Tibial artery (tissue), 4 donors: ENCODE results near the gene GBP6.
"Not testable (repeated sequence)": the region's sequence is repeated elsewhere in the genome, so short reads cannot be mapped to it uniquely, and the experiment has no call there.

ENCODE experiments used
- DNase-seq, 2 donors: peaks; one replicate each; pipeline ENCODE4 v3.0.0-alpha.2; 2019
- H3K27ac ChIP-seq, 2 donors: fragments of 200-600 bp; sonication (generic) in 1 of 2; 1 replicate in 1 of 2; 2 replicates in 1 of 2; pipeline ENCODE4 v1.5.1; 2018 to 2019; ENCODE audit warnings: mild to moderate bottlenecking in 1 of 2
- H3K27me3 ChIP-seq, 2 donors: fragments of 200-600 bp; sonication (generic) in 1 of 2; one replicate each; pipeline versions ENCODE4 v1.5.1 to v1.6.0; 2016 to 2019
- H3K36me3 ChIP-seq, 3 donors: fragments of 200-600 bp; sonication (generic) in 2 of 3; one replicate each; pipeline ENCODE4 v1.5.1; 2016 to 2019; ENCODE audit warnings: mild to moderate bottlenecking in 2 of 3
- H3K4me1 ChIP-seq, 4 donors: fragments of 200-600 bp; sonication (generic) in 2 of 4; 1 replicate in 3 of 4; 2 replicates in 1 of 4; pipeline ENCODE4 v1.5.1; 2016 to 2019
- H3K4me3 ChIP-seq, 2 donors: fragments of 200-600 bp; sonication (generic) in 1 of 2; 1 replicate in 1 of 2; 2 replicates in 1 of 2; pipeline ENCODE4 v1.5.1; 2018 to 2019; ENCODE audit warnings: mild to moderate bottlenecking in 2 of 2
- H3K9me3 ChIP-seq, 3 donors: fragments of 200-600 bp; sonication (generic) in 1 of 3; one replicate each; pipeline ENCODE4 v1.5.1; 2016 to 2019
- intact Hi-C: fragments of 100-400 bp; cut with DNase I; formaldehyde crosslinking; loops from one replicate; pipeline ENCODE4 v1.15.0; 2023; ENCODE audit warnings: low total_unique reads
- TF ChIP-seq, protein P1 (sequence below), 2 experiments: fragments of 200-600 bp in 1 of 2; fragments of 450-650 bp in 1 of 2; IDR thresholded peaks; one replicate each; pipeline ENCODE4 v1.5.1; 2017 to 2019; ENCODE audit warnings: antibody characterized with exemption in 2 of 2, mild to moderate bottlenecking in 1 of 2, moderate library complexity in 1 of 2

GBP6 gene

GRCh38 chr1:89394851-89395250 lies 31.0 kb downstream of the GBP6 start:
- Histone ChIP-seq H3K9me3 (no peaks in the 10 kb centered on the region), H3K4me1 (no peaks in the 10 kb centered on the region), H3K4me3 (no peak overlapping the region), H3K27ac (no peak overlapping the region), H3K36me3 (no peaks in the 10 kb centered on the region), H3K27me3 (no peaks in the 10 kb centered on the region)
- DNase-seq: no peak
- intact Hi-C loops: no loop called here
- TF ChIP-seq, protein P1, sequence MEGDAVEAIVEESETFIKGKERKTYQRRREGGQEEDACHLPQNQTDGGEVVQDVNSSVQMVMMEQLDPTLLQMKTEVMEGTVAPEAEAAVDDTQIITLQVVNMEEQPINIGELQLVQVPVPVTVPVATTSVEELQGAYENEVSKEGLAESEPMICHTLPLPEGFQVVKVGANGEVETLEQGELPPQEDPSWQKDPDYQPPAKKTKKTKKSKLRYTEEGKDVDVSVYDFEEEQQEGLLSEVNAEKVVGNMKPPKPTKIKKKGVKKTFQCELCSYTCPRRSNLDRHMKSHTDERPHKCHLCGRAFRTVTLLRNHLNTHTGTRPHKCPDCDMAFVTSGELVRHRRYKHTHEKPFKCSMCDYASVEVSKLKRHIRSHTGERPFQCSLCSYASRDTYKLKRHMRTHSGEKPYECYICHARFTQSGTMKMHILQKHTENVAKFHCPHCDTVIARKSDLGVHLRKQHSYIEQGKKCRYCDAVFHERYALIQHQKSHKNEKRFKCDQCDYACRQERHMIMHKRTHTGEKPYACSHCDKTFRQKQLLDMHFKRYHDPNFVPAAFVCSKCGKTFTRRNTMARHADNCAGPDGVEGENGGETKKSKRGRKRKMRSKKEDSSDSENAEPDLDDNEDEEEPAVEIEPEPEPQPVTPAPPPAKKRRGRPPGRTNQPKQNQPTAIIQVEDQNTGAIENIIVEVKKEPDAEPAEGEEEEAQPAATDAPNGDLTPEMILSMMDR (IDR thresholded peaks at IDR 0.05): no peak

GRCh38 chr1:89396902-89397301 lies 33.0 kb downstream of the GBP6 start:
- H3K27ac ChIP-seq: no peak overlapping the region
- no peak overlapping the region for H3K4me3 ChIP-seq
- H3K27me3 ChIP-seq: no peaks in the 10 kb centered on the region
- no peaks in the 10 kb centered on the region for H3K36me3 ChIP-seq
- intact Hi-C loops: no loop called here
- no peaks in the 10 kb centered on the region for H3K4me1 ChIP-seq
- no peak for DNase-seq
- TF ChIP-seq, protein P1 (IDR thresholded peaks at IDR 0.05): no peak
- H3K9me3 ChIP-seq: no peaks in the 10 kb centered on the region

- H3K4me1 ChIP-seq: no peaks in the 10 kb centered on the region
- no peak for DNase-seq
- no peak overlapping the region for H3K4me3 ChIP-seq
- TF ChIP-seq, protein P1 (IDR thresholded peaks at IDR 0.05): no peak
- H3K27ac ChIP-seq: no peak overlapping the region
- no peaks in the 10 kb centered on the region for H3K27me3 ChIP-seq
- no peaks in the 10 kb centered on the region for H3K9me3 ChIP-seq
- intact Hi-C loops: no loop called here
- no peaks in the 10 kb centered on the region for H3K36me3 ChIP-seq
These were observed 41.5 kb downstream of the GBP6 start for GRCh38 chr1:89405275-89405929.

DNA sequence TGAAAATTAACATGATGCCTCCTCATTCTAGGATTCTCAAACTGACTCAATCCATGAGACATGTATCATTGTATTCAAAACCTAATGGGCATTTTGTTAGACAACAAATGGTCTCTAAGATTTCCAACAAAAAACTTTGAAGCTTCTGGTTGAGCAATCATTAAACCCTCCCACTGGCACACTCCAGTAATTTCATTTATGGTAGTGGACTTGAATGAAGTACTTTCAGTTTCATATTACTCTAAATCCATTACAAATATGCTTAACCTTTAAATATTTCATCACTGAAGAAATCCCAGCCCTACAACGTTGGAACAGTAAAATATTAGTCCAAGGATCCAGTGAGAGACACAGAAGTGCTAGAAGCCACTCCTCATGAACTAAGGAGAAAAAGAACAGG lies 43.5 kb downstream of the GBP6 start:
- Histone ChIP-seq H3K9me3 (no peaks in the 10 kb centered on the region), H3K27me3 (no peaks in the 10 kb centered on the region), H3K36me3 (no peaks in the 10 kb centered on the region), H3K4me1 (no peaks in the 10 kb centered on the region), H3K27ac (peak overlapping the region; percentile 6 to 36), H3K4me3 (peak overlapping the region; percentile 33 to 43)
- intact Hi-C loops: no loop called here
- no peak for DNase-seq
- TF ChIP-seq, protein P1 (IDR thresholded peaks at IDR 0.05): no peak

DNA sequence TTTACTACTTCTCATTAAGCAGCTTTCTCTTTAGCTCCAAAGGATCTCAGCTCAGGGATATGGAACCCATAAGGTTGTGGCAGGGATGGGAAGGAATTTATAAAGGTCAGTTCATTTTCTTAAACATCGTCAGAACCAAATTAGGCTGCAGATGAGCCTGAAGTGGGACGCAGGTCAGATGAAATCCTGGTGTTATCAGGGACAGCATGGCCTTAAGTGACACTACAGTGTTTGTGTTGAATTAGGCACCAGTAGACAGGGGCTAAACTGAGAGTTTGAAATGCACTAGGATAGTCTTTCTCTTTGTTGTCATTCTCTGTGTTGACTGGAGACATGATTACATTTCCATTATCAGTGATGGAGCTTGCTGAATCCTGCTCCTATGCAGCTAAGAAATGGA lies 43.9 kb downstream of the GBP6 start:
- DNase-seq, H3K27me3 ChIP-seq, intact Hi-C loops, H3K36me3 ChIP-seq, H3K4me1 ChIP-seq, H3K9me3 ChIP-seq: not testable (repeated sequence)
- Histone ChIP-seq H3K27ac (peak overlapping the region; percentile 6 to 36), H3K4me3 (peak overlapping the region; percentile 33 to 43)

DNA sequence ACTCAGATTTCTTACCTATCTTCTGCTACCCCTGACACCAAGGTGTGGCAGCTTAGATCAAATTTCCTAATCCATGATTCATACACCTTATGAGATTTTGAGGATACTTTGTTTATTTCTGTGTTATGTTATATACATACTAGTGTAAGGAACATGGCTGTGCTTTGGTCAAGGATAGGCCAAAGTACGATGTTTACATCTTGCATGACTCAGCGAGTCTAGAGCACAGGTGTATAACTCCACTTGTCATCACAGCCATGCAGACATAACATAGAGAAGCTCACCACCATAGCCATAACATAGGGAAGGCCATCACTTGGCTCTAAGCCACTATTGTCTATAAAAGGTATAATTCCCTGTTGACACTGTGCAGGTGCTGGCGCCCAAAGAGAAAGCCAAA lies 61.2 kb downstream of the GBP6 start:
- intact Hi-C loops: no loop called here

More for the DNA sequence above, 61.2 kb downstream of the GBP6 start:
- H3K27me3 ChIP-seq: no peaks in the 10 kb centered on the region
- TF ChIP-seq, protein P1 (IDR thresholded peaks at IDR 0.05): no peak
- H3K27ac ChIP-seq: no peak overlapping the region
- H3K4me1 ChIP-seq: no peaks in the 10 kb centered on the region
- no peak for DNase-seq
- peaks cover 0 to 4% (median 0%) of the 10 kb centered on the region in 3 donors for H3K36me3 ChIP-seq
- no peak overlapping the region for H3K4me3 ChIP-seq
- H3K9me3 ChIP-seq: no peaks in the 10 kb centered on the region
